Body of pancreas (tissue), 4 donors: ENCODE results near the gene APAF1. TPM values are rescaled to one million over a fixed set of nuclear protein-coding genes. Genes with fewer than 3 reads are reported as not detected.

Source experiments
- ATAC-seq: fragments of 150-250 bp; one replicate; pipeline ENCODE4 v1.9.1; 2016
- DNase-seq, 4 donors: peaks; one replicate each; pipeline ENCODE4 v3.0.0-alpha.2; 2019
- H3K27ac ChIP-seq, 4 donors: fragments of 200-600 bp; sonication (generic); 1 replicate in 3 of 4; 2 replicates in 1 of 4; pipeline versions ENCODE4 v1.5.1 to v1.6.1; 2016 to 2019; ENCODE audit warnings: mild to moderate bottlenecking in 1 of 4, mixed read lengths in 1 of 4, moderate library complexity in 1 of 4
- H3K27me3 ChIP-seq, 2 donors: fragments of 200-600 bp; sonication (generic); one replicate each; pipeline ENCODE4 v1.6.0; 2016; ENCODE audit warnings: mild to moderate bottlenecking in 1 of 2
- H3K36me3 ChIP-seq, 2 donors: fragments of 200-600 bp; sonication (generic); replicated peaks in 1 of 2; 2 replicates each; pipeline ENCODE4 v1.5.1; 2016; ENCODE audit warnings: low read depth in 2 of 2; ENCODE audit not compliant: insufficient read depth in 1 of 2
- H3K4me1 ChIP-seq: fragments of 200-600 bp; sonication (generic); one replicate; pipeline ENCODE4 v1.6.0; 2016
- H3K4me3 ChIP-seq, 2 donors: fragments of 200-600 bp; sonication (generic); 1 replicate in 1 of 2; 2 replicates in 1 of 2; pipeline ENCODE4 v1.5.1; 2016 to 2019
- H3K9me3 ChIP-seq, 3 donors: fragments of 200-600 bp; sonication (generic); 1 replicate in 2 of 3; 2 replicates in 1 of 3; pipeline ENCODE4 v1.5.1; 2016
- CTCF ChIP-seq, 7 experiments: fragments of 450-650 bp in 4 of 7; fragments of 200-600 bp in 3 of 7; sonication (generic) in 3 of 7; IDR thresholded peaks; one replicate each; pipeline ENCODE4 v1.5.1; 2016 to 2019; ENCODE audit warnings: antibody characterized with exemption in 7 of 7
- POLR2A ChIP-seq, 3 donors: fragments of 450-650 bp; IDR thresholded peaks; one replicate each; pipeline ENCODE4 v1.6.1; 2016; ENCODE audit warnings: antibody characterized with exemption in 3 of 3, mild to moderate bottlenecking in 2 of 3
- WGBS, 2 donors: methylation state at CpG; one replicate each; pipeline ENCODE4 v1.1.5; 2017; 5-methylcytosine and 5-hydroxymethylcytosine counted together
- intact Hi-C: fragments of 100-400 bp; cut with DNase I; formaldehyde crosslinking; loops from one replicate; pipeline ENCODE4 v1.15.1; 2023
- total RNA-seq, 2 donors: library from RNA; depleted of rRNA; stranded (reverse); fragments of >200 nt; gene quantifications; one replicate each; pipeline ENCODE4 v1.1.0, GENCODE V29; 2016

The APAF1 gene
- total RNA-seq, 2 donors from 2014 or later: 5.9 to 12.2 TPM

- H3K9me3 ChIP-seq: no peaks in the 10 kb centered on the region
- TF ChIP-seq POLR2A (IDR thresholded peaks at IDR 0.05) (no peak), CTCF (IDR thresholded peaks at IDR 0.05) (no peak)
- WGBS, 2 donors: 67 to 71% methylated on average over 5 of the region's 5 CpGs
- intact Hi-C loops: no loop called here
- no peak for ATAC-seq
- H3K27me3 ChIP-seq: no peaks in the 10 kb centered on the region
- H3K4me1 ChIP-seq: no peaks in the 10 kb centered on the region
- no peak overlapping the region for H3K27ac ChIP-seq
- peaks cover 4 to 5% of the 10 kb centered on the region in 2 donors for H3K36me3 ChIP-seq
- no peak overlapping the region for H3K4me3 ChIP-seq
- DNase-seq: no peak
Measured at GRCh38 chr12:98724384-98725155, 79.5 kb downstream of the APAF1 start.

GRCh38 chr12:98725476-98726247, 80.6 kb downstream of the APAF1 start:
- Histone ChIP-seq H3K27me3 (no peaks in the 10 kb centered on the region), H3K4me3 (no peak overlapping the region), H3K9me3 (no peaks in the 10 kb centered on the region), H3K36me3 (peaks cover 4 to 5% of the 10 kb centered on the region in 2 donors), H3K27ac (no peak overlapping the region), H3K4me1 (no peaks in the 10 kb centered on the region)
- 59 to 76% methylated on average over 5 of the region's 5 CpGs for WGBS, 2 donors
- intact Hi-C loops: no loop called here
- DNase-seq: peak; percentile 23 to 50 (median 34)
- TF ChIP-seq POLR2A (IDR thresholded peaks at IDR 0.05) (no peak), CTCF (IDR thresholded peaks at IDR 0.05) (peak in 4 of 7 experiments; percentile 29 to 36 (median 32))
- ATAC-seq: no peak

GRCh38 chr12:98727196-98727595, 82.1 kb downstream of the APAF1 start:
- intact Hi-C loops: no loop called here
- H3K4me3 ChIP-seq: no peak overlapping the region
- no peaks in the 10 kb centered on the region for H3K4me1 ChIP-seq
- 83 to 96% methylated on average over 5 of the region's 5 CpGs for WGBS, 2 donors
- no peak for DNase-seq
- H3K27me3 ChIP-seq: no peaks in the 10 kb centered on the region
- no peak for TF ChIP-seq POLR2A (IDR thresholded peaks at IDR 0.05)
- no peak for TF ChIP-seq CTCF (IDR thresholded peaks at IDR 0.05)
- ATAC-seq: no peak
- H3K9me3 ChIP-seq: no peaks in the 10 kb centered on the region
- no peak overlapping the region for H3K27ac ChIP-seq
- H3K36me3 ChIP-seq: peaks cover 4 to 6% of the 10 kb centered on the region in 2 donors

- TF ChIP-seq POLR2A (IDR thresholded peaks at IDR 0.05) (no peak), CTCF (IDR thresholded peaks at IDR 0.05) (no peak)
- intact Hi-C loops: no loop called here
- Histone ChIP-seq H3K36me3 (peaks cover 2 to 4% of the 10 kb centered on the region in 2 donors), H3K4me1 (no peaks in the 10 kb centered on the region), H3K4me3 (no peak overlapping the region), H3K27me3 (no peaks in the 10 kb centered on the region), H3K27ac (no peak overlapping the region), H3K9me3 (no peaks in the 10 kb centered on the region)
- no peak for ATAC-seq
- DNase-seq: no peak
Measured at GRCh38 chr12:98730412-98730811, 85.3 kb downstream of the APAF1 start.
